D721Med (cell line): ENCODE measurements around the gene GALNT16.

Experiments
- DNase-seq: peaks from one replicate; pipeline ENCODE4 v3.0.0; 2011; ENCODE audit warnings: low spot score; ENCODE audit not compliant: insufficient read length
- FAIRE-seq: peaks from 2 replicates; lab custom pipeline; 2011; peaks lifted over from hg19 to GRCh38; lab: Jason Lieb, UNC
- TF ChIP-seq, protein P1 (sequence below): IDR thresholded peaks from 2 replicates; pipeline ENCODE4 v1.5.1; 2012; ENCODE audit warnings: mild to moderate bottlenecking, control low read depth; ENCODE audit not compliant: insufficient read depth; ENCODE audit errors: missing control alignments

GALNT16 gene

DNA sequence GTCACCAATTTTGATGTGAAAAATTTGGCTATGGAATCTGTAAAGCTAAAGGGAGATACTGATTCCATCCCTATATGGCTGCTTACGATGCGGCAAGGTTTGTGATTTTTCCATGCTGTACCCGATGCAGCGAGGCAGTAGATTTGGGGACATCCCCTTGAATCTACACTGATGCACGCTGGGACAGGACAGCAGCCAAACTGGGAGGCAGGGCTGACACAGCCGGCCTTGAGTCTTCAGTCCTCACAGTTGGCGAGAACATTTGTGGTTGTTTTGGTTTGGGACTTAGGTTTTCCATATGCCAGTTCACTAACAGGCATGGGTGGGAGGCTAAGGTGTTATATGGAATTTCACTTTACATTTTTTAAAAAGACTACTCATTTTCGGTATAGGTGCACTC lies 3.8 kb downstream of the GALNT16 start:
- TF ChIP-seq, protein P1, sequence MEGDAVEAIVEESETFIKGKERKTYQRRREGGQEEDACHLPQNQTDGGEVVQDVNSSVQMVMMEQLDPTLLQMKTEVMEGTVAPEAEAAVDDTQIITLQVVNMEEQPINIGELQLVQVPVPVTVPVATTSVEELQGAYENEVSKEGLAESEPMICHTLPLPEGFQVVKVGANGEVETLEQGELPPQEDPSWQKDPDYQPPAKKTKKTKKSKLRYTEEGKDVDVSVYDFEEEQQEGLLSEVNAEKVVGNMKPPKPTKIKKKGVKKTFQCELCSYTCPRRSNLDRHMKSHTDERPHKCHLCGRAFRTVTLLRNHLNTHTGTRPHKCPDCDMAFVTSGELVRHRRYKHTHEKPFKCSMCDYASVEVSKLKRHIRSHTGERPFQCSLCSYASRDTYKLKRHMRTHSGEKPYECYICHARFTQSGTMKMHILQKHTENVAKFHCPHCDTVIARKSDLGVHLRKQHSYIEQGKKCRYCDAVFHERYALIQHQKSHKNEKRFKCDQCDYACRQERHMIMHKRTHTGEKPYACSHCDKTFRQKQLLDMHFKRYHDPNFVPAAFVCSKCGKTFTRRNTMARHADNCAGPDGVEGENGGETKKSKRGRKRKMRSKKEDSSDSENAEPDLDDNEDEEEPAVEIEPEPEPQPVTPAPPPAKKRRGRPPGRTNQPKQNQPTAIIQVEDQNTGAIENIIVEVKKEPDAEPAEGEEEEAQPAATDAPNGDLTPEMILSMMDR, result no peak
- FAIRE-seq (no peak), DNase-seq (no peak)

DNA sequence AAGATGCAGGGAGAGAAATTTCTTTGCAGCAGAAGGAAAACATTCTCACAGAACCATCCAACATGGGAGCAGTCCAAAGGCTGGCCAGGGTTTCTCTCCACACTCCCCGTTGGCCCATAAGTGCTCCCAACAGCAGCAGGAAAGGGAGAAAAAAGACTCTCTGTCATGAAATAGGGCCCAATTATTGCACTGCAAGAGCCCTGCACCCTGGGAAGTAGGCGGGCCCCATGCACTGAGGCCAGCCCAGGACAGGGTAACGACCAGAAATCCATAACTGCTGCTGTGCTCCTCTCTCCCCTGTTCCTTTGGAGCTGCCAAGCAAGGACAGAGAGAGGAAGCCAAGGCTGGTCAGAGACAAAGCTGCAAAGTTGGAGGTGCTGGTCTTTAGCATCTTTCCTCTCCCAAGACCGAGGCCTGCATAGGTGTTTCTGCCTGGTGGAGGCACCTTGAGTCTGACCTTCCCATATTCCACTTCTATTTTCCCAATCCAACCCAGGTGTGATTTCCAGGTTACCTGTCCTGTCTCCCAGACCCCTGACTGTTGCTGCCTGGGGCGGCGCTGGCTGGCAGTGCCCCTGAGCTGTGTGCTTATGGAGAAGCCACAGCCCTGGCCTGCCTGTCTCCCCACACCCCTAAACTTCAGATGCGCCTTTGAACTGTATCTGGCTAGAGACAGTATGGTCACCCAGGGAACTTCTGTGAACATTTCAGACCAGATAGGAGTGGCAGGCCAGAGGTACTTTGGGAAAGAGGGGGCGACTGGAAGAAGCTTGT lies 6.8 kb downstream of the GALNT16 start:
- TF ChIP-seq, protein P1, result no peak
- no peak for FAIRE-seq
- no peak for DNase-seq

DNA sequence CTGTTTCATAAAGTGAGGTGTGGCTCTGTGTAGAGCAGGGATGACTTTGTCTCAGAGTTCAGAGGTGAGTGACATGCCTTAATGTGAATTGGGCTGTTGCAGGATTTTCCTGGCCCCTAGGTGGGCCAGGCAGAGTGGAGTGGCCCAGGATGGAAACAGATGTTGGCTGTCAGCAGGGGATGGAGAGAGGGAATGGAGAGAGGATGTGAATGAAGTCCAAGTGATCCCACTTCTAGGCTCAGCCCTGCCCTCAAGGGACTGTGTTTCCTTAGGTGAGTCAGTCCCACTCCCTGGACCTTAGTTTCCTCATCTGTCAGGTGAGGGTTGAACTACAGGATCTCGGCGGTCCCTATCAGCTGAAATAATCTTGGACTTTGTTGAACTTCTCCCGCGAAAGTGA lies 7.5 kb downstream of the GALNT16 start:
- TF ChIP-seq, protein P1, result no peak
- no peak for DNase-seq
- FAIRE-seq, result no peak

DNA sequence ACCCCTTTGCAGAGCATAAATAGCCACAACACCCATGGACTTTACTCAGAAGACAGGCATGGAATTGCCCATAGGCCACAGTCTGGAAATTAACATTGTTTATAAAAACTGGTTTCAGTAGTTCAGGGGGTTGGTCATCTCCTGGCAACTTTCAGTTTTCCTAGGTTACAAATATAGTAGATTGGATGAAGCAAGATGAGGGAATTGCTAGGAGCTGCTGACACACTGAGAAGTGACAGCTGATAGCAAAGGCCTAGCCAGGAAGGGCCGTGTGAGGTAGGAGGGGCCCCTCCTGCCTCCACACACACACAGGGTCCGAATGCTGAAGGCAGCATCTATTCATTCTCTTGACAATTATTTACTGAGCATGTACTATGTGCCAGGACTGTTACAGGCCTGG lies 8.3 kb downstream of the GALNT16 start:
- DNase-seq (no peak), FAIRE-seq (no peak)
- TF ChIP-seq, protein P1, result no peak

DNA sequence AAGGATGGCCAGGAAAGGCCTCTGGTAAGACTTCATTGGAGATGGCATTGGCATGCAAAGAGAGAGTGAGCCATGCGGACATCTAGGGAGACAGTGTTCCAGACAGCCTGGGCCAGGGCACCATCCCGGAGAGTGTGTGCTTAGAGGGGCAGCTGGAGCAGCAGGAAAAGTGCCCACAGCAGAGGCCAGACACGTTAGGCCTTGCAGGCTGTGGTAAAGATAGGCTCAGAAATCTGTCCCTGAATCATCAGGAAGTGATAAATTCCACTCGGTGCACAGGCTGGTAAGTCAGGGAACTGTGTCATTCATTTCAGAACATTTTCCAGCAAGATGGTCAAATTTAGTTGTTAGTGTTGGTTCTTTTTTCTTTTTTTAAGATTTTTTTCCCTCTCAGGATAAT lies 8.8 kb downstream of the GALNT16 start:
- TF ChIP-seq, protein P1, result no peak
- DNase-seq (no peak), FAIRE-seq (no peak)

DNA sequence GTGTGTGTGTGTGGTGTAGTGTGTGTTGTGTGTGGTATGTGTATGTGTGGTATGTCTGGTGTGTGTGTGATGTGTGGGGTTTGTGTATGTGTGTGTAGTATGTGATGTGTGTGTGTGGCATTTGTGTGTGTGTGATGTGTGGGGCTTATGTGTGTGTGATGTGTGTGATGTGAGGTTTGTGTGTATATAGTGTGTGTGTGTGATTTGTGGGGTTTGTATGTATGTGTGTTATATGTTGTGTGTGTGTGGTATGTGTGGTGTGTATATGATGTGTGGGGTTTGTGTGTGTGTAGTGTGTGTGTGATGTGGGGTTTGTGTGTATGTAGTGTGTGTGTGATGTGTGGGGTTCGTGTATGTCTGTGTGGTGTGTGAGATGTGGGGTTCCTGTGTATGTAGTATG lies 9.4 kb downstream of the GALNT16 start:
- FAIRE-seq (no peak), DNase-seq (no peak)
- TF ChIP-seq, protein P1, result no peak

DNA sequence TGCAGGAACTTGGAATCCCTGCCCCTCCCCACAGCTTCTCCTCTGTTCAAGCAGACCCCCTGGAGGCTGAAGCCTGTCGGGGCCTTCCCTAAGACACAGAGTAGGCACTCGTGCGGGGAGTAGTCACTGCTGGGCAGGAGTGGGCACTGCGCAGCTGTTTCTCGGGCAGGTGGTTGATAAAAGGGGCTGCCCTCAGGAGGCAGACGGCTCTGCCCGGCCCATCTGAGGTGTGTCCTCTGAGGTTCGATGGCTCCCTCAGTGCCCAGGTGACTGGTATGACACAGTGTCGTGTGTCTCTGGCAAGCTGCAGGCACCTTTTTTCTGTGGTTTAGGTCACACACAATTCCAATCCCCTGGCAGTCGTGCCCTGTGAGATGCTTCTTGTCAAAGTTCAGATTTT lies 10.1 kb downstream of the GALNT16 start:
- TF ChIP-seq, protein P1, result no peak

More for the DNA sequence above, 10.1 kb downstream of the GALNT16 start:
- DNase-seq (no peak), FAIRE-seq (no peak)
